HS-5 (cell line): ENCODE results near the gene MYO19.
"Not testable (repeated sequence)": the region's sequence is repeated elsewhere in the genome, so short reads cannot be mapped to it uniquely, and the experiment has no call there.

Experiments used
- DNase-seq: peaks from one replicate; pipeline ENCODE4 v3.0.0-alpha.2; 2012; ENCODE audit warnings: low read depth

MYO19 gene

GRCh38 chr17:36533935-36534839, 481 bp downstream of the MYO19 start:
- no peak for DNase-seq

GRCh38 chr17:36532435-36532975, 2.2 kb downstream of the MYO19 start:
- no peak for DNase-seq

- DNase-seq = no peak
Observed at GRCh38 chr17:36529121-36529520, 5.5 kb downstream of the MYO19 start.

GRCh38 chr17:36527621-36528250, 6.9 kb downstream of the MYO19 start:
- DNase-seq = no peak

GRCh38 chr17:36525888-36526287, 8.8 kb downstream of the MYO19 start:
- DNase-seq = no peak

- DNase-seq = no peak
Observed at GRCh38 chr17:36525113-36525512, 9.6 kb downstream of the MYO19 start.

- DNase-seq = no peak
Observed at GRCh38 chr17:36524428-36524876, 10.2 kb downstream of the MYO19 start.

- no peak for DNase-seq
Observed at GRCh38 chr17:36523113-36523512, 11.6 kb downstream of the MYO19 start.

- DNase-seq = no peak
Observed at GRCh38 chr17:36515837-36516236, 18.8 kb downstream of the MYO19 start.

- no peak for DNase-seq
Observed at GRCh38 chr17:36514856-36515255, 19.8 kb downstream of the MYO19 start.

- DNase-seq = no peak
Observed at GRCh38 chr17:36512641-36513040, 22.0 kb downstream of the MYO19 start.

- no peak for DNase-seq
Observed at GRCh38 chr17:36511216-36511615, 23.5 kb downstream of the MYO19 start.

GRCh38 chr17:36510636-36511035, 24.0 kb downstream of the MYO19 start:
- no peak for DNase-seq

- DNase-seq = no peak
Observed at GRCh38 chr17:36509272-36509985, 25.2 kb downstream of the MYO19 start.

- not testable (repeated sequence) for DNase-seq
Observed at GRCh38 chr17:36508439-36508838, 26.2 kb downstream of the MYO19 start.

GRCh38 chr17:36507266-36507665, 27.4 kb downstream of the MYO19 start:
- no peak for DNase-seq

- DNase-seq = no peak
Observed at GRCh38 chr17:36506831-36507230, 27.8 kb downstream of the MYO19 start.

GRCh38 chr17:36506249-36506826, 28.3 kb downstream of the MYO19 start:
- no peak for DNase-seq

GRCh38 chr17:36505171-36505570, 29.5 kb downstream of the MYO19 start:
- no peak for DNase-seq

GRCh38 chr17:36504156-36504545, 30.5 kb downstream of the MYO19 start:
- no peak for DNase-seq

GRCh38 chr17:36503456-36504155, 31.1 kb downstream of the MYO19 start:
- no peak for DNase-seq
